ACC112 (cell line): ENCODE measurements around the gene ZNF516.

ENCODE experiments used
- H2AFZ ChIP-seq: fragments of 200-600 bp; sonication (generic); one replicate; pipeline ENCODE4 v1.6.0; 2017; ENCODE audit warnings: antibody characterized with exemption, low read length; ENCODE audit not compliant: unreplicated experiment
- H3K27ac ChIP-seq: fragments of 200-600 bp; sonication (generic); 2 replicates; pipeline ENCODE4 v1.5.1; 2014; ENCODE audit warnings: low read depth, mild to moderate bottlenecking, antibody characterized with exemption, low read length, moderate library complexity
- H3K27me3 ChIP-seq: fragments of 200-600 bp; sonication (generic); 2 replicates; pipeline ENCODE4 v1.6.1; 2014; ENCODE audit warnings: mild to moderate bottlenecking, antibody characterized with exemption, low read length, moderate library complexity, mixed read lengths; ENCODE audit not compliant: insufficient read depth
- H3K36me3 ChIP-seq: fragments of 200-600 bp; sonication (generic); 2 replicates; pipeline ENCODE4 v1.6.1; 2016; ENCODE audit warnings: mild to moderate bottlenecking, antibody characterized with exemption, low read length, moderate library complexity, mixed read lengths; ENCODE audit not compliant: insufficient read depth
- H3K4me1 ChIP-seq: fragments of 200-600 bp; sonication (generic); one replicate; pipeline ENCODE4 v1.6.1; 2016; ENCODE audit warnings: low read length, mixed read lengths; ENCODE audit not compliant: insufficient read depth, unreplicated experiment, control insufficient read depth
- H3K4me3 ChIP-seq: fragments of 200-600 bp; sonication (generic); 2 replicates; pipeline ENCODE4 v1.5.1; 2014; ENCODE audit warnings: mild to moderate bottlenecking, low read depth, low read length
- H3K79me2 ChIP-seq: fragments of 200-600 bp; sonication (generic); one replicate; pipeline ENCODE4 v1.6.0; 2016; ENCODE audit warnings: low read length; ENCODE audit not compliant: control insufficient read depth, unreplicated experiment, insufficient read depth

The ZNF516 gene

DNA sequence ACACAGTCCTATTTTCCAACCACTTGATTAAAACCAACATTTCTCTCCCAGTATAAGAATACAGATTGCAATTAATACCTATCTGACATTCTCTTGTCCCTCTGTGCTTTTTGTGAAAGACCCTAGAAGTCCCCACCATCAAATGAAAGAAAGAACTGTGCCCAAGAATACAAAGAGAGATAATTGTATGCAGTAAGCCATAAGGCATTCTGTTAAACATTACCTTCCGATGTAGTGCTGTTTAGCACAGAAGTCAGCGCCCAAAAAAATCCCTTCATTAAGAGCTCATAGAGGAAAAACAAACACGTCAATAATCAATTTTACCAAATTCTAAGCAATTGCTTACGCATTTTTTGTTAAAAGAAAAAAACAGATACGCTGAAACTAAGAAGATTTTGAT, 41.1 kb downstream of the ZNF516 start:
- no peak overlapping the region for H2AFZ ChIP-seq
- peaks cover 68% of the 10 kb centered on the region for H3K4me1 ChIP-seq
- no peak overlapping the region for H3K4me3 ChIP-seq
- peaks cover 96% of the 10 kb centered on the region for H3K79me2 ChIP-seq
- H3K27me3 ChIP-seq: no peaks in the 10 kb centered on the region
- no peaks in the 10 kb centered on the region for H3K36me3 ChIP-seq
- no peak overlapping the region for H3K27ac ChIP-seq

DNA sequence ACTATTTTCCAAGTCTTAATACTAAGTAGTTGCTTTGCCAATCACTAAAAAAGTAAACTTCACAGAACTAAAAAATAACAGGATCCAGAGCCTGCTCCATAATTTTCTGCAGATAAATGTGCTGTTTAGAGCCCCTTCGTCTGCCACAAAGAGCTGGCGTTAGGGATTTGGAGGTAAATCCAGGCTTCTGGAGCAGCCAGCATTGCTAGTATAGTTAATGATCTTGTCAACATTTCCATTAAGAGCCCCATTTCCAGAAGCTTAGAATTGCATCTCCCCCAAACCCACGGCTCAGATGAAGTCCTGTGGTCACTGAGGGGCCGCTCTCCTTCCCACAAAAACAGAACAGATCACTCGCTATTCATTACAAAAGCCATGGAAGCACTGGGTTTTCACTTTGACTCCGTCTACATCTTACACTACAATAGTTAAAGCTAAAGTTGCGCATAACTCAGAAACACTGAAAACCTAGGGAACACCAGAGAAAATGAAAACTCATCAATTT, 41.9 kb downstream of the ZNF516 start:
- Histone ChIP-seq H3K36me3 (no peaks in the 10 kb centered on the region), H3K27ac (no peak overlapping the region), H2AFZ (no peak overlapping the region), H3K4me1 (peaks cover 68% of the 10 kb centered on the region), H3K79me2 (peaks cover 96% of the 10 kb centered on the region), H3K4me3 (no peak overlapping the region), H3K27me3 (no peaks in the 10 kb centered on the region)

DNA sequence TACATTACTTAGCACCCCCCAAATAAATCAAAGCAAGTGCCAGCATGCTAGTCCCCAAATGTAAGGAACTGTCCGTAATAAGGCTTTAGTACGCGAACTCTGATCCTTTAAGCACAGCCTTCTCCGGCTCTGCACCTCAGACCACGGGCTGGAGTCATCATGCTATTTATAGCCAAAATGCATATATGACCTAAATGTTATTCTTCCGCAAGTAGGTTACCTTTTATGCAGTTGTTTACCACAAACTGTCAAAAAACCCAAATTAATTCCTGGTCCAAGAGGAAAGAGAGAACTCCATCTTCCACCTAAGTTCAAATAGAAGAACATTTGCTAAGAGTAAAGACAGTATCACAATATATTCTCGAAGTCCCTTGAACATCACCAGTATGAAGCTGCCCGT, 42.7 kb downstream of the ZNF516 start:
- H3K4me3 ChIP-seq: peak overlapping the region; percentile 81
- H3K4me1 ChIP-seq: peaks cover 68% of the 10 kb centered on the region
- H3K27ac ChIP-seq: peak overlapping the region; percentile 92; the same call in 1 of the 2 replicates
- no peaks in the 10 kb centered on the region for H3K36me3 ChIP-seq
- no peaks in the 10 kb centered on the region for H3K27me3 ChIP-seq
- peaks cover 98% of the 10 kb centered on the region for H3K79me2 ChIP-seq
- no peak overlapping the region for H2AFZ ChIP-seq

DNA sequence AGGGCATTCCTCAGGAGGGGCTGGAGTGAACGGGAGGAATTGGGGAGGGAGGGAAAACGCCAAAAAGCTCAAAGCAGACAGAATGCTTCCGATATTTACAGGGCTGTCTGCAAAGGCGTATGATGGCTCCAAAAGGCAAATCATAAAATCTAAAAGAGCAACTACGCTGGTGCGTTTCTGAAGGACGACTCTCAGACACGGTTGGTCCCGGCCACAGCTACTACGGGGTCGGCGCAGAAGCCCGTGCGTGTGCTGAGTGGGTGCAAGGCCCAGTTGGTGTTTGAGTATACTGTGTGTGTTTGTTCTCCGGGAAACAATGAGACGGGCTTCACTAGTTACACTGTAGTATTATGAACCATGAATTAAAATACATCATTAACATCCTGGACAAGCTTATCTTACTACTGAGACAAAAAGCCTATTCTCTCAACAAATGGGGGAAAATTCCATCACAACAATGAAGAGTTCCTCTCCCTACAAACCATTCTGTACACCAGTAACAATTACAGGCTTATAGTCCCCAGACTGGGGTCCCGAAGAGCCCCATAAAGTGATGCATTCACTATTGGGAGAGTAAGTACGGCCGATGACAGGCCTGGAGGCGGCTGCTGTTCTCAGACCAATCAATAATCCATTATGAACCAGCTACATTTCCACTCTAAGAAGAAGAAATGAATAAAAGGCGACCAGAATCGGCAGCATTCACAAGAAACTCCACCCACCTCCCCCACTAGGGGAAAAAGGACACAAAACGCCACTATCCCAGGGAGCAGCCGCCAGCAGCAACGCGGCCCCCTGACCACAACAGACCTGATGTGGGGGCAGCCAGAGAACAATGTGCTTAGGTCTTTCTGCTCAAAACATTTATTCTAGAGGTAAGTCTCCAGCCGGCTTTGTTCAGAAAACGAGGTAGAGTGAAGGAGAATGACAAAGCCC, 43.4 kb downstream of the ZNF516 start:
- H3K4me3 ChIP-seq: peak overlapping the region; percentile 81
- peak overlapping the region; percentile 92 for H3K27ac ChIP-seq
- H2AFZ ChIP-seq: peak overlapping the region; percentile 69
- no peaks in the 10 kb centered on the region for H3K27me3 ChIP-seq
- H3K79me2 ChIP-seq: peaks cover 98% of the 10 kb centered on the region
- H3K36me3 ChIP-seq: no peaks in the 10 kb centered on the region
- H3K4me1 ChIP-seq: peaks cover 68% of the 10 kb centered on the region

DNA sequence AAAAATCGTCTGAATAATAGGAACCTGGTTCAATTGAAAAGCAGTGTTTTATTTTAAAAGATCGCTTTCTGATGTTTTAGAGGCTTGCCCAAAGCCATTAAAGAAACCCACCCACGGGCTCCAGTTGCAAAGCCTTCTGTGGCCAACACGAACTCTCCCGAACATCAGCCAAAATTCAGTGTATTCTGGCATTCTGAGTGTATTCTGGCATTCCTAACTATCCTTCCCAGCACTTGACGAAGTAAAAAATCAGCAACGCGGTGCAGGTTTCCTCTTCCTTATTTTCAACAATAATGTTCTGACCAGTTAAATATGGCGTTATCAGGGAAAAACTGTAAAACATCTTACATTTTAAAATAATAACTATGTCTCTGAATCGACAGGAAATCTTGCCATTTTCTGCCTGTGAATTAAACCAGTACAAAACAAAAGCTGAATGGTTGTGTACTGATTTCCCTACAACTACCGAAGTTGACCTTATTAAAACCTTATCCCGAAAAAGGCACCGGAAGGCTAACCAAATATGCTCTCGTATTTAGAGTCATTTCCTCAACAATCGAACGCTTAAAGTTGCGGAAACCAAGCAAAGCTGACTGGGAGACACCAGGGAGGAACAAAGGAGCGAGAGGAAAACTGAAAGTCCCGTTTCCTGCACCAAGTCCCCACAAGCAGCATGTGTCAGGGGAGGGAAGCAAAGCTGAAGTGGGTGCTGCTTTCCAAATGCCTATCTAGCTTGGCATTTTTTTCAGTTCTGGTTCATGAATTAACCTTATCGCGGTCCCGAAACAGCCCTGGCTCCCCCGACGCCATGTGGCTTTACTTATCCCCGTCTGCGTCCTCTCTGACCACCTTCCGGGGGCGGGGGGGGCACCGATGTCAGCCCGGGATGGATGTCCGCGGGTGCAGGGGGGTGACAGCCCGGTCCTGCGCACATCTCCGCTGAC, 44.3 kb downstream of the ZNF516 start:
- Histone ChIP-seq H3K79me2 (peaks cover 98% of the 10 kb centered on the region), H3K27ac (peak overlapping the region; percentile 92), H3K4me1 (peaks cover 73% of the 10 kb centered on the region), H2AFZ (peak overlapping the region; percentile 69), H3K36me3 (no peaks in the 10 kb centered on the region), H3K4me3 (peak overlapping the region; percentile 81), H3K27me3 (no peaks in the 10 kb centered on the region)

DNA sequence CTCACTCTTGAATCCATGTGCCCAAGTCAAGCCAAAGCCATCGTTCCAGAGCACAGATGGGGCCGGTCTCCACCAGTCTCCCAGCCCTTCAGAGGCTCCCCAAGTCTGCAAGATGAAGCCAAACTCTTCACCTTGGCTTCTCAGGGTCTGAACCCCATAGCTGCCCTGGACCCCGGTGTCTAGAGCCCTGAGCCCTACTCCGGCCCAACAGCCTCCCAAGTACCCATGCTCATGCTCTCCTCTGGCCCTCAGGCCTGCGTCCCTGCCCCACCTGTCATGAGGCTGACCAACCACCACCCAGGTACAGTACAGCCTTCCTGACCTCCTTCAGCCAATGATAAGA, 46.0 kb downstream of the ZNF516 start:
- Histone ChIP-seq H3K4me3 (no peak overlapping the region), H3K36me3 (no peaks in the 10 kb centered on the region), H3K79me2 (peaks cover 92% of the 10 kb centered on the region), H3K27me3 (no peaks in the 10 kb centered on the region), H2AFZ (no peak overlapping the region), H3K4me1 (peaks cover 78% of the 10 kb centered on the region), H3K27ac (peak overlapping the region; percentile 92; the same call in 1 of the 2 replicates)

DNA sequence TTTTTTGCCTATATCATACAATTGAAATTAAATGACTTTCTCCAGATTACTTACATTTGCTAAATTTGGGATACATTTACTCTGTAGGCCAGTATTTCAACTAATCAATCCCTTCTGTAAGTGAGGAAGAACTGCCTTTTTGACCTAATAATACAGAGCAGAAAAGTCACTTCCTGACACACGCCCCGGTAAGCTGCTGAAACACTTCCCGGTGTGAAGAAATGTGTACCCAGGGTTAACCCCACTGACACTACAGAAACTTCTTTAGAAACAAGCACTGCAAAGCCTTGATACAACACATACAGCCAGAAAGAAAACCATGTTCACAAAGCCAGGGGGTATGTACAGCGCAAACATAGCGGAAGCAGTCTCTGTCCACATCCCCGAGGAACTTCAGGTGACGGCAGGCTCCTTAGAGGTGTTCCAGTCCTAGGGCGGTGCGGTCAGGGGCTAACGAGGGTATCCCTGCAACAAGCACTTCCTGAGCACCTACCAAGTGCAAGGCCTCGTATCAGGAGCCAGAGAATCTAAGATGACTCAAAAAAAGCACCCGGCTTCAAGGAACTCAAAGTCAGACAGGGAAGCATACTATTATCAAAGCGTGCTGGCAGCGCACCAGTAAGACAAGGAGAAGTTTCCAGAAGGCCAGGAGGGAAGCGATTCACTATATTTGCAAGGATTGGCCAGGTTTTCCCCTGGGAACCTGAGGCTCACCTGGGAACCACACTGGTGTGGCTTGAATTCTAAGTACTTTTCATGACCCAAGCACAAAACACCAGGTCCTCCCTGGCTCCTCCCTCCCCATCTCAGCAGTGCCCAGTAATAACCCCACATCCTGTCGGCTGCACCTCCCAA, 46.6 kb downstream of the ZNF516 start:
- no peak overlapping the region for H2AFZ ChIP-seq
- H3K36me3 ChIP-seq: no peaks in the 10 kb centered on the region
- no peaks in the 10 kb centered on the region for H3K27me3 ChIP-seq
- H3K4me1 ChIP-seq: peaks cover 80% of the 10 kb centered on the region
- peak overlapping the region; percentile 85 for H3K27ac ChIP-seq
- H3K4me3 ChIP-seq: peak overlapping the region; percentile 34
- peaks cover 94% of the 10 kb centered on the region for H3K79me2 ChIP-seq

DNA sequence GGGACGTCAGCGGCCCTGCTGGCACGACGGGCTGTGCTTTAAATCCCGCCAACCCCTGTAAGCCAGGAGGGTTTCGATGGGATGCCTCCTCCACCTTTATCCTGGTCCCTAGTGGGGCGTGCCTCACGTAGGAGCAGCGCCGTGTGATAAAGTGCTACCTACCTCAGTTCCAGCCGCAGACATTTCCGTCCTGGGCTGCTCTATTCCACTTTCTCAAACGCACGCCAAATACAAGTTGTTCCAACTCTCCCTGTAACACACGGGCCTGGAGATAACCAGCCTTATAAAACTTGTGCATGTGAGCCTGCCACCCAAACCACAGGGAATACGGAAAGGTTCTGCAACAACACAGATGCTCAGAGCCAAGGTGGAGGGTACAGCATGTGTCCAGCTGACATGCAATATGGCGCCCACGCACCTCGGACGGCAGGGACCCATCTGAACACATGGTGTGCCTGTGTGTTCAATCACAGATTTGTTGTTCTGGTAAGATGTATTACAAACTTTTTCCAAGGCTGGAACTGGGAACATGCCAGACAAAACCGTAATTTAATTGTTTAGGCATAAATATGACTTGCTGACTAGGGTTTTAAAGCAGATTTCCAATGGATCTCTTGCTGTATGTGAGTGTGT, 47.7 kb downstream of the ZNF516 start:
- H3K27ac ChIP-seq: peak overlapping the region; percentile 85; the same call in 1 of the 2 replicates
- no peaks in the 10 kb centered on the region for H3K36me3 ChIP-seq
- peaks cover 90% of the 10 kb centered on the region for H3K79me2 ChIP-seq
- H3K4me1 ChIP-seq: peaks cover 73% of the 10 kb centered on the region
- H2AFZ ChIP-seq: peak overlapping the region; percentile 54
- no peaks in the 10 kb centered on the region for H3K27me3 ChIP-seq
- H3K4me3 ChIP-seq: peak overlapping the region; percentile 53

DNA sequence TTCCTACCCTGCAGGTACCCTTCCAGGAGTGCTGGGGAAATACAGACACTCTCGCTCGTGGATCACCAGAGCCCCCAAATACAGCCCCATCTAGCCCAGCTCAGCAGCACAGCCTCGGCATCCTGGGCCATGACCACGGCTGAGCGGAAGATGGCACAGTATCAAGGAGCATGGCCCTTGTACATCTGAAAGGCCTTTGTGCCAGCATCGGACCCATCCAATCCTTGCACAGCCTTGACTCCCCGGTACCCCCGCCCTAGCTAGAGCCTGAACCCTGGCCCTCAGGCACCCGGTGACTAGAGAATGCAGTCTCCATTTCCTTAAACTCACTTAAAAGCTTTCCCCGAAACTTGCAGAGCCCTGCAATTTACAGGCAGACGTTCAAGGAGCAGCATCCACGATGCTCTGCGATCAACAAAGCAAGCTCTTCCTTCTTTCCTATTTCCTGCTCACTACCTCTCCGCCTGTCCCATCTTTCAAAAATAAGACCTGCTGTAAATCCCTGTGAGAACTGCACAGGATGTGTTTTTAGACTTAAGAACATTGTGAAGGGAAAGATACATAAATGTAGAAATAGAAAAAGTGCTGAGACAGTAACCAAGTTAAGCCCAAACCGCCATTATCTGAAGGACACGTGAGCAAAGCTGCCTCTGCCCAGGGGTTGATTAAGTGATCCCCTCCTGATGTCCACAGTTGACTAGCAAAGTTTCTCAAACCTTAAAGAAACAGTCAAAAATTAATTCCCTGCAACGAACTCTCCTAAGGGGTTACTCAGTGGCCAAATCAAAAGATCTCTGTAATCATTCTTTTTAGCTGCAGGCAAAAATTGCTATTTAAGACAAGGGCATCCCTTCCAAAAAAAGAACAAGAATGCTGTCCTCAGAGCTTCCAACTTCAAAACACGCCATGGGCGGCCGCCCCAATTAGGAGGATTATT, 48.5 kb downstream of the ZNF516 start:
- peak overlapping the region; percentile 53 for H3K4me3 ChIP-seq
- H3K27ac ChIP-seq: peak overlapping the region; percentile 85
- H3K4me1 ChIP-seq: peaks cover 65% of the 10 kb centered on the region
- H3K27me3 ChIP-seq: no peaks in the 10 kb centered on the region
- H2AFZ ChIP-seq: peak overlapping the region; percentile 54
- no peaks in the 10 kb centered on the region for H3K36me3 ChIP-seq
- H3K79me2 ChIP-seq: peaks cover 85% of the 10 kb centered on the region
